Measurements from ENCODE around the gene PXDN. TPM values are rescaled to one million over a fixed set of nuclear protein-coding genes. Genes with fewer than 3 reads are reported as not detected.
A peak's percentile ranks its signal among the peaks of the same experiment; 100 is the strongest.

Gene PXDN
- total RNA-seq, 1 donor from 2014 or later = 206 TPM

DNA sequence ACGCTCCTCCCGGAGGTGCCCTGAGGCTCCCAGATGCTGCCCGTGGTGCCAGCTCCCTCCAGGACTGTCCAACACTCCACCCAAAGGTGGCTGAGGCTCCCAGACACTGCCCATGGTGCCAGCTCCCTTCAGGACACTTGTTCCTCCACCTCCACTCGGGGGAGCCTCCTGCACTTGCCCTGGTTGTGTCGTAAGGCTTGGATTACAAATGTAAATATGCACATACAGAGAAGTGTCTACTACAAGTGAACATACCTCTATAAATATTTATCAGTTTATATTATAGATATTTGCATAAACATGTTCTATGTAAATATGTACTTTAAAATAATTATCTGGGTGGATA lies 143.3 kb downstream of the PXDN start:
- DNase-seq (ENCODE audit: low spot score) = no peak

DNA sequence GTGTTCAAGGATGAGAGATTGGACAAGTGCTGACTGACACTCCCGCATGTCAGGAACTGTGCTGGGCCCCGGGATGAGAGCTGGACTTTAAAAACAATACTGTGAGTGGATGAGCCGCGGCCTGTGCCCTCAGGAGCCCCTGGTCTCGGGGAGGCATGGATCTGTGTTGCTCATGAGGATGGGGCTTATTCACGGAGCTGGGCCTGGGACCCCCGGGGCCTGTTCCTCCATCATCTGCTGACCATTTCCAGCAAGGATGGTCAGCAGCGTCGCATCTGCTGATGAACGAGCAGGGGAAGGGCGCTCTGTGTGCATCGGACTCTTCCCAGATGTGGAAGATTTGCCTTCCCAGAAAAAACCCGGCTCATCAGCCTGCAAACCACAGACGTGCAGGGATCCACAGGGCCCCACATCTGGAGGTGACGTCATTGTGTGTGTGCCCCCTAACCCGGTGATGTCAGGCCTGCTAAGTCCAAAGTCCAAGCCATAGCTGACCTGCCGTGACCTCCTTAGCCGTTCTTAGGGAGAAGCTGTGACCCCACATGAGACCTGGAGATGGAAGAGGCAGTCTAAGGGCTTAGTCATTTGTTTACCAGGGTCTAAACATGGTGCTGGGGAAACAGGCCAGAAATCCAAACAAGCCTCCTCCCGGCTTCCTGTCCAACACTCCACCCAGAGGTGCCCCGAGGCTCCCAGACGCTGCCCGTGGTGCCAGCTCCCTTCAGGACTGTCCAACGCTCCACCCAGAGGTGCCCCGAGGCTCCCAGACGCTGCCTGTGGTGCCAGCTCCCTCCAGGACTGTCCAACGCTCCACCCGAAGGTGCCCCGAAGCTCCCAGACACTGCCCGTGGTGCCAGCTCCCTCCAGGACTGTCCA lies 143.9 kb downstream of the PXDN start:
- DNase-seq (ENCODE audit: low spot score) = no peak

DNA sequence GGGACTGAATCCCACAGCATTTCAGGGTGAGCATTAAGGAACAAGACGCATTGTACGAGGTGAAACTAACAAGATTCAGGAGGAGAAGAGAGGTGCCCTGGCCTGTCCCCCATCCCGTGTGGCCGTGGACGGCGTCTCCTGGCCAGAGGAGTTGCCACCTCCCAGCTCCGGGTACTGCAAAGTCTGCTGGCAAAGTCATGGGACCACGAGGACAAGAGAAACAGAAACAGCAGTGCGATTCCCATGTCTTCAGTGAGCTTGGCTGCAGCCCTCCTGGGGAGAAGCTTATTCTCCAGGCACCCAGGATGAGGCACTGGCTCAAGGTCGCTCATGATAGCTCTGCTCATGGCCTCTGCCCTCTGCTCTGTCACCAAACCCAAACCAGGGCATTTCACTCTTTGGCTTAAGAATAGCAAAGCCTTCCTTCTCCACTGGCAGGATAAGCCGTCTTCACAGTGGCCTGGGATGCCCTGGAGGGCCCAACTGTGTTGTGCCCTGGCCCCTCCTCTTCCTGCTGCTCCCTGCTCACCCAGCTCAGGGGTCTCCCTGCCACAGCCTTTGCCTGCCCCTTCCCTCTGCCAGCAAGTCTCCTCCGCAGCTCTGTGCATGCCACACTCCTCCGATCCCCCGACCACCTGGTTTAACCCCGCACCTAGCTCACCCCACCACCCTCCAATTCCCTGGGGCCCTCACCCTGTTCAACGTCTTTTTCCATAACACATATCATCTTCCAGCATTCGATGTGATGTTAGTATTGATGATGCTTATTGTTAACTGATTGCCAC lies 144.8 kb downstream of the PXDN start:
- no peak for DNase-seq (ENCODE audit: low spot score)

DNA sequence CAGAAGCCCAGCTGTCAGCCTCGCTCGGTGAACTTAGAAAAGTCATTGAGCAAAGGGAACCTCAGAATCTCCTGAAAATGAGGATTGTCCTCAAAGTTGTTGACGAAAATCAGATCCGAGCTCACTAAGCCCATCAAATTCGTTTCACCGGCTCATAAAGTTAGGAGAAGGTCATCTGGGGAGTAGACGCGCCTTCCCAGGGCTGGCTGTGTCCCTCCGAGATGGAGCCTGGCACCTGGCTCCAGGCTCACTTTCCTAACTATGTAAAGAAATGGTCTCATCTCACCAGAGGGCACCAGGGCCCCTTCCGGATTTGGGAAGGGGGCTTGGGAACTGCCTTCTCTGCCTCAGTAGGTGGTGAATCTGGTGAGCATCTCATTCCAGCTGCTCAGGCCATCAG lies 145.5 kb downstream of the PXDN start:
- no peak for DNase-seq (ENCODE audit: low spot score)

DNA sequence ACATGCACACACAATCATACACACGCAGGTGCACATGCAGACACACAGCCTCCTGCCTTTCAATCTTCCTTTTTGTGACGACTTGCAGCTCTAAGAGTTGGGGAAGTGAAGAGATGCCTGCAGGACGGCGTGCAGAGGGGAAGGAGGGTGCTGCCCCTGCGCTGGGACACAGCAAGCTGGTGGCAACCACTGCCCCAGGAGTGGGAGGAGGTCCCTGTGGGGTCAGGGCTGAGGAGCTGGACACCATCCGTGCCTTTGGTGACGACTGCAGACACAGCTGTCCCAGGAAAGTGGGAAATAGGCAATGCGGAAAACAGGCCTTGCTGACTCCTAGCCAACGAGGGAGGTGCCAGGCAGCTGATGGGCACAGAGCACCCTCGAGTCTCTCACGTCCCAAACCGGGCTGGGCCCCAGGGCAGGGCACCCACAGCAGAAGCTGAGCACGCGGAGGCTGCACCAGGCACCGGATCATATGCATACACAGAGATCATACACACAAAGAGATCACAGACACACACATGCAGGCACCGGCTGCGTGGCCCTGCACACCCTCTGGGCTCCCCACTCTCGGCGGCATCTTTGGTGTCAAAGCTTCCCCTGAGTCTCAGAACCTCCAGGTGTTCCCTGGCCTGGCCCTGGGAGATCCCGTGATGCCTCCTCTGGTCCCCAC lies 146.1 kb downstream of the PXDN start:
- DNase-seq (ENCODE audit: low spot score) = no peak

DNA sequence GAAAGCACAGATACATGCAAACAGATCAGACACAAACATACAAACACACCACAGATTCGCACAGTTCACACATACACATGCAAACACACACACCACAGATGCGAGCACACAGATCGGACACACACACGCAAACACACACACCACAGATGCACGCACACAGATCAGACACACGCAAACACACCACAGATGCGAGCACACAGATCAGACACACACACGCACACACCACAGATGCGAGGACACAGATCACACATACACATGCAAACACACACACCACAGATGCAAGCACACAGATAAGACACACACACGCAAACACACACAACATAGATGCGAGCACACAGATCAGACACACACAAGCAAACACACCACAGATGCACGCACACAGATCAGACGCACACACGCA lies 149.0 kb downstream of the PXDN start:
- no peak for DNase-seq (ENCODE audit: low spot score)

DNA sequence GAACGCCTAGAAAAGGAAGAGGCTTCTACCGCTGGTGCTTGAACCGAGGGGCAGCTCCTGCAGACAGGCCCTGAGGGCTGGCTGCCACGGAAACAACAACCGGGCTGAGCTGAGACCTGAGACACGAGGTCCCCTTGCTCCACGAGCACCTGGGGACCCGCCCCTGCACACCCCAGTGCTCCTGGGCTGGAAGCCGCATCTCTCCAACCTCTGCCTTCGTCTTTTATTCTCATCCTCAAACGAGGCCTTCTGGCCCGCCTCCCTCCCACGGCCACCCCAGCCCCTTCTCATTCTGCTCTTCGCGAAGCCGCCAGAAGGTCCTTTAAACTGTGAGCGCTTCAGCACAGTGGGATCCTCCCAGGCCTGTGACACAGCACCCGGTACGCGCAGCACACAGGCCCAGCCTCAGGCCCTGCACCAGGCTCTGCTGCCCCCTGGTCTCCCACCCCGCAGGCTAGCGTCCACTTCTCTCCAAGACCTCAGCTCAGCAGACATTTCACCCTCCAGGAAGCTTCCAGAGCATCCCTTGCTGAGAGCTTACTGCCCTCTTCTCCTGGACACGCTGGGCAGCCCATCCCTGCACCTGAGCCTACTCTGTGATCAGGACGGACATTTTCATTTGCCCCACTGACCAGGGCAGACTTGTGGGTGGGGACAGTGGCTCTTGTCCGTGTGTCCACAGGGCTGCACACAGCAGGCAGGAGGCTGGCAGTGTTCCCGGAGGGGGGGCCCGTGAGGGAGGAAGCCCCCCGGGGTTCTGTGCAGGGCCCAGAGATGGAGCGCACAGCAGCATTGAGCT lies 149.7 kb downstream of the PXDN start:
- no peak for DNase-seq (ENCODE audit: low spot score)

DNA sequence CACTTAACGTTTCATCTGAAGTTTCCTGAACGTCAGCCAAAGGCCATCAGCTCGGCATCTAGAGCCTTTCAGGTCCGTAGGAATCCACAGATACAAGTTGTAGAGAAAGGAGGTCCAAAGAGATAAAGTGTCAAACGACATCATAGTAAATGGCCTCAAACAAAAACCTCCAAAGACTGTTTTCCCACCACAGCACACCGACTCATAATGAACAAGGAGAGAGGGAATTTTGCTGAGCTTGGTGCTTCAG lies 150.3 kb downstream of the PXDN start:
- DNase-seq (ENCODE audit: low spot score) = peak; percentile 94

DNA sequence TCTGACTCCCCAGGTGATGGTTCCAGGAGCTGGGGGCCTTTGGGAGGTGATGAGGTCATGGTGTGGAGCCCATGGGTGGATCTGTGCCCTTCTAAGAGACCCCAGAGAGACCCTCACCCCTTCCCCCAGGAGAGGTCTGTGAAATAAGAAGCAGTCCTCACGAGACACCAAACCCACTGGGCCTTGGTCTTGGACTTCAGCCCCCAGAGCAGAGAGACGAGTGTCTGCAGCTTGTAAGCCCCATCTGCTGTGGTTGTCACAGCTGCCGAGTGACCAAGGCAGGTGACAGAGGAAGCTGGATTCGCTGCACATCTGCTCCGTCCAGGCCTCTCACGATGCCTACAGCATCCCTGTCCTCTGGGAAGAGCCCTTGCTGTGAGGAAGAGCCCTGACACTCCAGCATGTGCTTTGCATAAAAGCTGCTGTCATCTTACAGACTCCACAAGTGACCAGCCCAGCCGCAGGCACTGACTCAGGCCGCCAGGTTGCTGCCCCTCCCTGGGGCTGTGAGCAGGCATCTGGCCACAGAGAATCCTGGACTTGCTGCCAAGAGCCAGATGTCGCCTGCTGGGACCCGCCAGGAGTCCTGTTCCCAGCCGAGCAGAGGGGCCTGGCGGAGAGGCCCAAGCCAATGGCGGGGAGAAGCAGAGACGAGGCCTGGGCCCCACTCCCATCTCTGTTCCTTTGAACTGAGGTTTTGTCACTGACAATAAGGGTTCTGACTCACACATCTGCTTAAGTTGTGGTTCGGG lies 150.8 kb downstream of the PXDN start:
- no peak for DNase-seq (ENCODE audit: low spot score)

DNA sequence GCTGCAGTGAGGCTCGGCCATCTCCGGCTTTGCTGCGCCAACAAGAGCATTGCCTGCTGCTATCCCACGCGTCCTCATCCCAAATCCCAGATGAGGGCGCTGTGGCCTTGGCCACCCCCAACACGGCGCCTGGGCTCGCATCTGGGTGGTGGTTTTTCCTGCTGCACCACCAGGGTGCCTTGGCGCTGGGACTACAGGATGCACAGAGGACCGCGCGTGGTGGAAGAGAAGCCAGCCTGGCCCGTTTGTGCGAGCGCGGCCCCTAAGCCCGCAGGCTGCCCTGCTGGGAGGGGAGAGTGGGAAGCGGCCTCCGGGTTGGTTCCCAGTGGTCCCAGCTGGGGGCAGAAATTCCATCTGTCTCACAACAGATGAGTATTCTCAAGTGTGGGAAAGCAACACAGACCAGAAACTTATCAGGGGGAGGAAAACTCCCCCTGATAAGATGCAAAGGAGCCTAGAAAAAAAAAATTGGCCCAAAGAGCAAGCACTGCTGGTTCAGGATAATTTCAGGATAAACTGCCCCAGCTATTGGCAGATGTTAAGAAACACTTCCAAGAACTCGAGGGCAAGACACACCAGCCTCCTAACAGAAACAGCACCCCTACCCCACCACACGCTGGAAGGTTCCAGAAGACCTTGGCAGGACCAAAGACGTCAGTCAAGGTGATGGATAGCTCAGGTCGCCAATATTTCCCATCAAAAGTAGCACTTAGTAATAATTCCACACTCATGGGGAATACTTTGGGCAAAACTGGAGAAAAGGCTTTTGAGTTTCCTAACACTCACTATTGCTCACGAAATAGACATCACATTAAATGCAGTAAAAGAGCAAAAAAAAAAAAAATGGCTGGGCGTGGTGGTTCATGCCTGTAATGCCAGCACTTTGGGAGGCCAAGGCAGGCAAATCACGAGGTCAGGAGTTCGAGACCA lies 152.1 kb downstream of the PXDN start:
- DNase-seq (ENCODE audit: low spot score) = peak; percentile 93

DNA sequence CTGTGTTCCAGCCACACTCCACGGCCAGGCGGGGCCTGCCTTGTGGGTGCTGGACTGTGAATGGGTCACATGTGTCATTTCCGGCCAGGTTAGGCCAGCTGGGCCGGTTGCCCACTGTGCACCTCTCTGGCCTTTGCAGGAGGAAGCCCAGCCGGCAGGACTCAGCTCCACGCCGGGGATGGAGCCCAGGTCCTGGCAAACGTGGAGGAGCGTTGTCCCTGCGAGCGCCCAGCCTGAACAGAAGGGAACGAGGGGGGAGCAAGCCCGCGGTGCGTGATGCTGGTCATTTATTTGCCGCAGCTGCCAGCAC lies 152.9 kb downstream of the PXDN start:
- DNase-seq (ENCODE audit: low spot score) = no peak

DNA sequence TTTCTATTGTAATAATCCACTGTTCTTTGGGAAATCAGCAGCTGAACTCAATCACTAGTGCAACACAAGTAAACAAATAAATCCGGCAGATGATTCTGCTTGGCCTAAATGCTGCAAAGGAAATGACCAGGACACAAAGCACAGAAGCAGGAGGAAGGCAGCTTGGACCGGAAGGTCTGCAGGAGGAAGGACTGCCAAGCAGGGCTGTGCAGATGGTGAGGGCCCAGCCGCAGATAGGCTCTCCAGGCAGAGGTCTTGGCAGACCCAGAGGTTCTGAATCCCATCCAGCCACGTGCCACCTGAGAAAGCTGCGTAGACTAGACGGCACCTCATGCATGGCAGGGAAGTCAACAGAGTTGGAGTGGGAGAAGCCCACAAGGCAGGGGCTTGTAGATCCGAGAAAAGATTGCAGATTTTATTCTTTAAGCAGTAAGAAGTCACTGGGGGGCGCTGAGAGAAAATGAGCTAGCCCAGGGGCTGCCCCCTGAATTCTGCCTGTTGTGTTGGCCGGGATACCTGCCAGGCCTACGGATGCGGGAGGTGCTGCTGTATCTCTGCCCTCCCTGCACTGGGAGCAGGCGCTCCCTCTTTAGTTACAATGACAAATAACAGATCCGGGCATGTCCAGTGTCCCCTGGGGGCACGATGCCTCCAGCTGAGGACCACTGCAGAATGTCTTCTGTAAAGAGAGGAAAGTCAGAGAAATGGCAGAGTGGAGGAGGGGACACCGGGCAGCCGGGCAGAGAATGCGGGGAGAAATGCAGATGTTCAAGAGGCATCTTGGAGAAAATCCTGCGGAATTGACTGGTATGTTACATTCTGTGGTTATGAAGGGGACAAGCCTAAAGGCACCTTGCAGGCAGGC lies 153.5 kb downstream of the PXDN start:
- no peak for DNase-seq (ENCODE audit: low spot score)

DNA sequence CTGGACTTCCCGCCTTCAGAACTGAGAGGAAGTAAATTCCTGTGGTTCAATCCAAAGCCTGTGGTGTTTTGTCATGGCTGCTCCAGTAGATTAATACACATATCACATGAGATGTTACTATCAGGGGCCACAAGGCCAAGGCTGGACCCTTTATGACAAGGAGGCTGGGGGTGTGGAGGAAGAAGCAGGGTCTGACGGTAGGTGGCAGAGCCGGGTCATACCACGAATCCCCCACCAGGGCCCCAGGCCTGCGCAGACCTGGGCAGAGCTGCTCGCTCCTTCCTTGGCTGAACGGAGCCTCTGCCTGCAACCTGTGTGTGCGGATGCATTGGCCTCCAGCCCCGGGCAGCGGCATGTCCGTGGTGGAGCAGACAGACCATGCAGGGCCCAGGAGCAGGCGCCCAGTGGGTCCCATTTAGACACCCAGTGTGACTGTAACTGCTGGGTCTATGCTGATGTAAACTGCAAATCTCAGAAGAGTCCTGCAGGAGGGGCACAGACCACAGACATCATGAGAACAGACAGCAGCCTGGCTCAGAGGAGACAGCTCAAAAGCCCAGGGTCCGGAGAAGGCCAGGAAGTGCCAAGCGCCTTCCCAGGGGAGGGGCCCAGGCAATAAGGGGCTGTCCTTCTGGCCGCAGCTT lies 155.2 kb downstream of the PXDN start:
- peak; percentile 56 for DNase-seq (ENCODE audit: low spot score)

DNA sequence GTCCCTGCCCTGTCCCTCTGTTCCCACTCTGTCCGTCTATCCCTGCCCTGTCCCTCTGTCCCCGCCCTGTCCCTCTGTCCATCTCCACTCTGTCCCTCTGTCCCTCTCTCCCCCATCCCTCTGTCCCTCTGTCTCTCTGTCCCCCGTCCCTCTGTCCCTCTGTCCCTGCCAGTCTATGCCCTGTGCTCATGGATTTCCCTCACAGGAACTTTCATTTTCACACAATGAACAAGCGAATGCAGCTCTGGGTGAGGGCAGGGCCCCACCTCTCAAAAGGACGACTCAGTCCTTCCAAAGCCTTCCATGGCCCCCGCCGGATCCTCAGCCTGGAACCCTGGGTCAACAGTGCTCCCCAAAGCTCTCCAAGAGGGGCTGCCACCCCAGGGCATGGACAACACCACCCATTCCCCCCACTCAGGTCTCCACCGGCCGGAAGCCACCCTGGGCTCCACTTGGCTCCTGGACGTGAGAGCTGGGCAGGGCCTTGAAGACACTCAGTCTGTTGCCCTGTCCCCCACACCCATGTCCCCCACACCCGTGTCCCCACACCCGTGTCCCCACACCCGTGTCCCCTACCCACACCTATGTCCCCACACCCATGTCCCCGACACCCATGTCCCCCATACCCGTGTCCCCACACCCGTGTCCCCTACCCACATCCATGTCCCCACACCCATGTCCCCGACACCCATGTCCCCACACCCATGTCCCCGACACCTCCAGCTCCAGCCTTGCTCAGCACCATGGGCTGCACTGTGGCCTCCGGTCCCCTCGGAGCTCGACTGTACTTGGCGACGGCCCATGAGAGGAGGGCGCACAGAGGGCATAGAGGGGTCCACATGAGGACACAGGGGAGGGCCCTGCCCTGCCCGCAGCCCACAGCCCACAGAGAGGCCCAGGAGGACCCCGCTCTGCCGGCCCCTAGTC lies 156.0 kb downstream of the PXDN start:
- DNase-seq (ENCODE audit: low spot score) = no peak

DNA sequence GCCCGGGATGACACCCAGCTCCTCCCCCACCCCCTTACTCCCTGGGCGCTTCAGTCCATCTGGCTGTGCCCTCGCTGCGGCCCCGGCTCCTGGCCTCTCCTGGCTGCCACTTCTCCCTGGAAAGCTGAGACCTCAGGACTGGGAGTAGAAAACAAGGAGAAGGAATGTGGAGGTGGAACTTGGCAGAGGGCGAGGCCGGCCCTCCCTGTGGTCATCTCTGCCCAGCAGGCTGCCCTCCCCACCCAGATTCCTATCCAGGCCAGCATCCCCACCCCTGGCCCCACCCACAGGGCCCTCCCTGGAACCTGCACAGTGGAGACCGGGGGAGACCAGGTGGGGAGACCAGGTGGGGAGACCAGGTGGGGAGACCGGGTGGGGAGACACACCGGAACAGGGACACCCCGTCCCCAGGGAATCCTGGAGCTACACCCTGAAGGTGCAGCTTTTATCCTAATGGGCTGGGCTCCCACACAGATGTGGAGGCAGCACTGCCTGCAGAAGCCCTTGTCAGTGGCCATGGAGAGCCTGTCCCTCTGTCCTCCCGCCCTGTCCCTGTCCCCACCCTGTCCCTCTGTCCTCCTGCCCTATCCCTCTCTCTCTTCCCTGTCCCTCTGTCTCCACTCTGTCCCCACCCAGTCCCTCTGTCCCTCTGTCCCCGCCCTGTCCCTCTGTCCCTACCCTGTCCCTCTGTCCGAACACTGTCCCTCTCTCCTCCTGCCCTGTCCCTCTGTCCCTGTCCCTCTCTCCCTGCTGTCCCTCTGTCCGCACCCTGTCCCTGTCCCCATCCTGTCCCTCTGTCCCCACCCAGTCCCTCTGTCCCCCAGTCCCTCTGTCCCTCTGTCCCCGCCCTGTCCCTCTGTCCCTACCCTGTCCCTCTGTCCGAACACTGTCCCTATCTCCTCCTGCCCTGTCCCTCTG lies 157.1 kb downstream of the PXDN start:
- no peak for DNase-seq (ENCODE audit: low spot score)

DNA sequence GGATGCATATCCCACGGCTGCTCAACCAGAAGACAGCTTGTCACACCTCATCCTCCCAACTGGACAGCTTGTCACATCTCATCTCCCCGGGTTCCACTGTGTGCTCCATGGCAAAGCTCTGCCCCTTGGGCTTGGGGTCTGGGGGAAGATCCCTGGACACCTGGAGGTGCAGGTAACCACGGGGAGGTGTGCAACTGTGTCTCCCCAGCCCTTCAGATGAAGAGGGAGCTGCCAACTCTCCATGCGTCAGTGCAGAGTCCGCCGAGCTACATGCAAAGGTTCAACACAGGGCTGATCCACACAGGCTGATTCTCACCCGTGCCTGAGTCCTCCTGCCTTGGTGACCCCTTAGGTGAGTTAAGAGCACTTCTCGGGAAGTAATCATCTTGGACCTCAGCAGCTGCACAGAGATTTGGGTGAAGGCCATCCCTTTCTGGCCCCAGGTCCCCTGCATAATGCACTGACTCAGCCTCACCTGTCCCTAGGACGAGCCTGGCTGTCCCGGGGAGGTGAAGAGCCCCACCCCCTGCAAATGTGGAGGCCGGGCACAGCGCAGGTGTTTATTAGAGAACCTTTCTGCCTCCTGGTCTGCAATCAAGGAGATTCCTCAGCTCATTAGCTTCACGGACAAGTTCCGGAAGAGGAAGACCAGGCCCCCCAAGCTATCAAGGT lies 157.9 kb downstream of the PXDN start:
- DNase-seq (ENCODE audit: low spot score) = no peak
